ENCODE data around the gene LEMD3.

Gene LEMD3

GRCh38 chr12:65194949-65195348 is 25.6 kb downstream of the LEMD3 start:
- Histone ChIP-seq H3K4me1 (ENCODE audit: control insufficient read depth, low read length) (peaks cover 26% of the 10 kb centered on the region), H3K9me3 (ENCODE audit: control insufficient read depth, insufficient read depth, low read length) (no peaks in the 10 kb centered on the region), H3K4me2 (ENCODE audit: low read length) (no peak overlapping the region), H3K27me3 (ENCODE audit: control insufficient read depth, low read length) (no peaks in the 10 kb centered on the region), H3F3A (ENCODE audit: control insufficient read depth, insufficient read depth) (0 out of 2 replicates have a peak, but pooled peaks cover 3% of the 10 kb centered on the region), H4K20me1 (ENCODE audit: control insufficient read depth, insufficient read depth, low read depth, low read length) (no peaks in the 10 kb centered on the region; the same call in 1 of the 2 replicates), H3K36me3 (ENCODE audit: control insufficient read depth, low read length) (peaks cover 15% of the 10 kb centered on the region; the same call in 1 of the 2 replicates), H3K79me2 (ENCODE audit: control insufficient read depth, low read length) (peaks cover 91% of the 10 kb centered on the region), H3K4me3 (ENCODE audit: low read length) (no peak overlapping the region), H3K27ac (ENCODE audit: low read depth, low read length) (no peak overlapping the region), H3K9me2 (replicated peaks; ENCODE audit: control insufficient read depth, low read length) (no peaks in the 10 kb centered on the region)
- TF ChIP-seq EZH2phosphoT487 (IDR thresholded peaks at IDR 0.05; ENCODE audit: borderline replicate concordance, low read length) (no peak), CTCF (IDR thresholded peaks at IDR 0.05; ENCODE audit: low read depth, low read length, poor library complexity, severe bottlenecking) (no peak)

- H3K36me3 ChIP-seq (ENCODE audit: control insufficient read depth, low read length) = peaks cover 15% of the 10 kb centered on the region; the same call in 1 of the 2 replicates
- no peak overlapping the region for H3K4me2 ChIP-seq (ENCODE audit: low read length)
- H3F3A ChIP-seq (ENCODE audit: control insufficient read depth, insufficient read depth) = 0 out of 2 replicates have a peak, but pooled peaks cover 3% of the 10 kb centered on the region
- H3K79me2 ChIP-seq (ENCODE audit: control insufficient read depth, low read length) = peaks cover 92% of the 10 kb centered on the region
- no peak overlapping the region for H3K27ac ChIP-seq (ENCODE audit: low read depth, low read length)
- no peak for TF ChIP-seq EZH2phosphoT487 (IDR thresholded peaks at IDR 0.05; ENCODE audit: borderline replicate concordance, low read length)
- TF ChIP-seq CTCF (IDR thresholded peaks at IDR 0.05; ENCODE audit: low read depth, low read length, poor library complexity, severe bottlenecking) = no peak
- no peaks in the 10 kb centered on the region for H3K9me2 ChIP-seq (replicated peaks; ENCODE audit: control insufficient read depth, low read length)
- H3K9me3 ChIP-seq (ENCODE audit: control insufficient read depth, insufficient read depth, low read length) = no peaks in the 10 kb centered on the region
- no peaks in the 10 kb centered on the region; the same call in 1 of the 2 replicates for H4K20me1 ChIP-seq (ENCODE audit: control insufficient read depth, insufficient read depth, low read depth, low read length)
- no peaks in the 10 kb centered on the region for H3K27me3 ChIP-seq (ENCODE audit: control insufficient read depth, low read length)
- no peak overlapping the region for H3K4me3 ChIP-seq (ENCODE audit: low read length)
- peaks cover 26% of the 10 kb centered on the region for H3K4me1 ChIP-seq (ENCODE audit: control insufficient read depth, low read length)
These were observed 26.1 kb downstream of the LEMD3 start for GRCh38 chr12:65195387-65196055.

- TF ChIP-seq EZH2phosphoT487 (IDR thresholded peaks at IDR 0.05; ENCODE audit: borderline replicate concordance, low read length) (no peak), CTCF (IDR thresholded peaks at IDR 0.05; ENCODE audit: low read depth, low read length, poor library complexity, severe bottlenecking) (no peak)
- Histone ChIP-seq H3K36me3 (ENCODE audit: control insufficient read depth, low read length) (peaks cover 15% of the 10 kb centered on the region; the same call in 1 of the 2 replicates), H3K27me3 (ENCODE audit: control insufficient read depth, low read length) (no peaks in the 10 kb centered on the region), H3K9me3 (ENCODE audit: control insufficient read depth, insufficient read depth, low read length) (no peaks in the 10 kb centered on the region), H3K9me2 (replicated peaks; ENCODE audit: control insufficient read depth, low read length) (no peaks in the 10 kb centered on the region), H3K4me2 (ENCODE audit: low read length) (no peak overlapping the region), H3F3A (ENCODE audit: control insufficient read depth, insufficient read depth) (0 out of 2 replicates have a peak, but pooled peaks cover 3% of the 10 kb centered on the region), H3K4me3 (ENCODE audit: low read length) (no peak overlapping the region), H3K79me2 (ENCODE audit: control insufficient read depth, low read length) (peaks cover 92% of the 10 kb centered on the region), H3K27ac (ENCODE audit: low read depth, low read length) (no peak overlapping the region), H3K4me1 (ENCODE audit: control insufficient read depth, low read length) (peaks cover 26% of the 10 kb centered on the region), H4K20me1 (ENCODE audit: control insufficient read depth, insufficient read depth, low read depth, low read length) (no peaks in the 10 kb centered on the region; the same call in 1 of the 2 replicates)
These were observed 27.6 kb downstream of the LEMD3 start for GRCh38 chr12:65196762-65197567.

All from DOHH2 (cell line).